ENCODE results near the gene CFAP126. TPM values are rescaled to one million over a fixed set of nuclear protein-coding genes. Genes with fewer than 3 reads are reported as not detected.

CFAP126 gene
- total and polyA plus RNA-seq, 2 of the 8 experiments (the other 6 are each of a cell fraction or from before 2014, with no cell fraction given) = not detected

DNA sequence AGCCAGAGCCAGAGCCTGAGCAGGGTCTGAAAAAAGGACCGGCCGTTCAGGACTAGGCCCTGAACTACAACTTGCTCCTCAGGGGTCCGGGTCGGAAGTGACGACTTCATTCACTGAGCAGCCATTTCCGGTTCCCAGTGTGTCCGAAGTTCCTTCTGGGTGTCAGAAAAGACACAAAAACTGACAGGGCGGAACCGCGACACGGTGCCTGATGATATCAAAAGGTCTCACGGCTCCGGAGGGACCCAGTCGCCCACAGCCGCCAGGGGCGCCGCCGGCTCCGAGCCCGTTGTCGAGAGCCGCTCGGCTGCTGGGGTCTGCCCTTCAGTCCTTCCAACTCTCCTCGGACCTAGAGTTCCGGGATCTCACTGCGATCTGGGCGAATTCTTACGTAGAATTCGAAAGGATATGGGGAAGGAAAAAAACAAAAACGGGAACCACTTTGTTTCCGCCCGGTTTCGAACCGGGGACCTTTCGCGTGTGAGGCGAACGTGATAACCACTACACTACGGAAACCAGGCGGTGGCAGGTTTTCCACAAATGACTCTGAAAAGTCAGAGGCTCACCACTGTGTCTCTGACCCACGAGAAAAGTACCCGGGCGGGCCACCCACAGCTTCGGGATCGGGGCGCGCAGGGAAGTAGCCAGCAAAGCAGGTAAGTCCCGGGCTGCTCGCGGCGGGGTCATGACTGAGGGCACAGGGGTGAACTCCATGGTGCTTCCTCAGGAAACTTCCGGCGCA is 31.8 kb upstream of the CFAP126 start:
- Histone ChIP-seq H3K23me2 (ENCODE audit: low read depth, low read length) (no peaks in the 10 kb centered on the region; the same call in 1 of the 2 replicates), H3K4me1 (replicated peaks in 1 of 4; ENCODE audit: control insufficient read depth in 3 of 4, insufficient read depth in 4 of 4, low read length in 3 of 4) (peaks cover 0 to 2% (median under 1%) of the 10 kb centered on the region in 4 experiments; a peak in 3 of 7 replicates), H3K9me3 (ENCODE audit: insufficient read depth in 2 of 2, low read depth in 1 of 2, low read length in 1 of 2) (no peaks in the 10 kb centered on the region), H3K27me3 (replicated peaks in 1 of 4; ENCODE audit: control insufficient read depth in 3 of 4, extremely low read depth in 1 of 4, insufficient read depth in 3 of 4, low read length in 3 of 4) (no peaks in the 10 kb centered on the region), H2BK20ac (ENCODE audit: low read length) (no peak overlapping the region), H3K79me1 (ENCODE audit: low read depth, low read length) (no peaks in the 10 kb centered on the region), H2BK120ac (replicated peaks; ENCODE audit: low read depth, low read length) (no peak overlapping the region), H3K36me3 (ENCODE audit: control insufficient read depth in 2 of 4, insufficient read depth in 4 of 4, low read length in 3 of 4) (no peaks in the 10 kb centered on the region), H3K23ac (ENCODE audit: insufficient read length) (no peak overlapping the region), H3K9ac (replicated peaks in 1 of 4; ENCODE audit: extremely low read depth in 1 of 4, low read depth in 3 of 4, low read length in 3 of 4) (peak overlapping the region; percentile 55 to 82 (median 71)), H4K20me1 (replicated peaks in 1 of 2; ENCODE audit: control insufficient read depth in 1 of 2, insufficient read depth in 2 of 2, low read length in 2 of 2) (no peaks in the 10 kb centered on the region), H3K56ac (replicated peaks; ENCODE audit: insufficient read length, low read depth, low read length) (peak overlapping the region; percentile 91), H2BK12ac (ENCODE audit: low read depth, low read length) (no peak overlapping the region; the same call in 1 of the 2 replicates), H3K79me2 (ENCODE audit: control insufficient read depth in 1 of 2, insufficient read depth in 2 of 2, low read length in 2 of 2) (no peaks in the 10 kb centered on the region), H4K8ac (ENCODE audit: extremely low read depth, insufficient read depth, low read length) (peak overlapping the region; percentile 95), H3K4me3 (ENCODE audit: extremely low read depth in 1 of 4, insufficient read depth in 2 of 4, low read depth in 3 of 4, low read length in 4 of 4) (peak overlapping the region; percentile 76 to 97 (median 90)), H3K4me2 (ENCODE audit: insufficient read depth in 1 of 2, low read depth in 2 of 2, low read length in 2 of 2) (peak overlapping the region; percentile 66 to 75), H4K5ac (ENCODE audit: insufficient read length, low read depth, low read length) (peak overlapping the region; percentile 1), H2BK5ac (ENCODE audit: low read depth, low read length) (peak overlapping the region; percentile 73), H2AK5ac (ENCODE audit: low read depth, low read length) (no peak overlapping the region), H2BK15ac (ENCODE audit: low read length) (no peak overlapping the region), H4K91ac (replicated peaks; ENCODE audit: insufficient read length, low read length) (peak overlapping the region; percentile 77), H3K14ac (ENCODE audit: insufficient read length) (no peak overlapping the region), H2AFZ (ENCODE audit: low read length) (peak overlapping the region; percentile 88), H3K4ac (replicated peaks; ENCODE audit: insufficient read length, low read depth, low read length) (no peak overlapping the region), H3K18ac (ENCODE audit: extremely low read depth, low read length) (peak overlapping the region; percentile 72), H3K27ac (ENCODE audit: low read depth, low read length) (peak overlapping the region; percentile 65; the same call in 1 of the 2 replicates)
- FAIRE-seq = peak; percentile 57
- 2% methylated on average over 53 of the region's 53 CpGs; no CpG with 5 or more reads in 1 of the 2 experiments for WGBS, 2 experiments (ENCODE audit: extremely low coverage in 1 of 2, insufficient coverage in 1 of 2, insufficient read length in 1 of 2, insufficient replicate concordance in 2 of 2, low coverage in 1 of 2, low lambda C conversion rate in 2 of 2, missing lambda C conversion rate in 1 of 2)
- peak; percentile 78 to 92 for DNase-seq (ENCODE audit: low read depth in 1 of 2, low spot score in 2 of 2)
- POLR2A ChIA-PET (ENCODE audit: partially characterized antibody) = interaction anchor here (1.0 kb wide), 1 partner anchor 22 kb away, joined by 3 read pairs; no protein-coding TSS in a partner anchor
- CTCF ChIA-PET (ENCODE audit: partially characterized antibody) = interaction anchor here (0.8 to 1.8 kb wide), 5 partner anchors 11 to 40 kb away, joined by 3 to 10 read pairs (median 4); no protein-coding TSS in a partner anchor
- TF ChIP-seq RXRA (IDR thresholded peaks at IDR 0.05; ENCODE audit: insufficient read depth, low read depth, low read length) = no peak
- no peak for TF ChIP-seq FOSL1 (IDR thresholded peaks at IDR 0.05; ENCODE audit: insufficient read depth, low read depth, low read length)
- no peak for TF ChIP-seq KDM1A (IDR thresholded peaks at IDR 0.05; ENCODE audit: borderline replicate concordance, low read length)
- 0 out of 2 replicates have a peak, but pooled peaks have one; percentile 19 for TF ChIP-seq JUND (IDR thresholded peaks at IDR 0.05; ENCODE audit: low read length)
- TF ChIP-seq TCF12 (IDR thresholded peaks at IDR 0.05; ENCODE audit: low read depth, low read length) = no peak
- no peak for TF ChIP-seq NANOG (IDR thresholded peaks at IDR 0.05; ENCODE audit: insufficient read depth, low read depth, low read length, poor library complexity, severe bottlenecking)
- TF ChIP-seq BACH1 (IDR thresholded peaks at IDR 0.05; ENCODE audit: low read length) = peak; percentile 59; the same call in 1 of the 2 replicates
- peak; percentile 64; the same call in 1 of the 2 replicates for TF ChIP-seq MAFK (IDR thresholded peaks at IDR 0.05; ENCODE audit: low read depth, low read length)
- peak; percentile 21 to 66; a peak in 3 of 4 replicates for TF ChIP-seq SIN3A (conservative IDR thresholded peaks at IDR 0.05 in 1 of 2, IDR thresholded peaks at IDR 0.05 in 1 of 2; ENCODE audit: low read depth in 1 of 2, low read length in 2 of 2)
- TF ChIP-seq TAF1 (IDR thresholded peaks at IDR 0.05; ENCODE audit: low read depth, low read length) = peak; percentile 76; the same call in 1 of the 2 replicates
- peak; percentile 58; the same call in 1 of the 2 replicates for TF ChIP-seq SP1 (IDR thresholded peaks at IDR 0.05; ENCODE audit: low read depth, low read length)
- peak; percentile 76; the same call in 1 of the 2 replicates for TF ChIP-seq TEAD4 (IDR thresholded peaks at IDR 0.05; ENCODE audit: low read depth, low read length)

Data from H1 (cell line).